Subcutaneous adipose tissue (tissue), 4 donors: ENCODE results near the gene ACP6. TPM values are rescaled to one million over a fixed set of nuclear protein-coding genes. Genes with fewer than 3 reads are reported as not detected.

ENCODE experiments used
- CTCF ChIP-seq: fragments of 450-650 bp; IDR thresholded peaks from one replicate; pipeline ENCODE4 v1.5.1; 2016; ENCODE audit warnings: low read depth, mild to moderate bottlenecking, control low read depth, antibody characterized with exemption, moderate library complexity
- total RNA-seq, 4 donors: library from RNA; depleted of rRNA; stranded (reverse); fragments of >200 nt; gene quantifications; one replicate each; pipeline ENCODE4 v1.1.0, GENCODE V29; 2016

The ACP6 gene
- total RNA-seq, 4 donors from 2014 or later: 4.2 to 19.2 (median 7.5) TPM

- no peak for TF ChIP-seq CTCF
Measured at GRCh38 chr1:147609358-147609757, 61.0 kb downstream of the ACP6 start.

GRCh38 chr1:147608596-147608995 lies 61.7 kb downstream of the ACP6 start:
- TF ChIP-seq CTCF: no peak

DNA sequence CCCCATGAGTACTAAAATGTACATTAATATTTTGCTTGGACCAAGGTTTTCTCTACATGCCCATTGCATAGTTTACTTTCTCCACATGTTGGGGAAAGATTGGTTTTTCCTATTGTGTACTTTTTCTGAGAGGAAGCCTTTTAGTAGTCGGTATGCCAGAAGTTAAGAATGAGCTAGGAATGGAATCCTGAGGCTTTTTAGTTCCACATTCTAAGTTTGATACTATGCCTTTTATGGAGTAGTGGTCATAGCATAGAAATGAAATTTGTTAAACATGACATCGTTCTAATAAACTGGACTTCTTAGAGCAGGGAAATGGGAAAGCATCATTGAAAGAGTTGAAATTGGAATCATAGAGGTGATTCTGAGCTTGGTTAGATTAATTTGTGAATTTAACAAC lies 64.7 kb downstream of the ACP6 start:
- no peak for TF ChIP-seq CTCF

GRCh38 chr1:147603986-147604385 lies 66.3 kb downstream of the ACP6 start:
- TF ChIP-seq CTCF: no peak

GRCh38 chr1:147600119-147601111 lies 69.9 kb downstream of the ACP6 start:
- no peak for TF ChIP-seq CTCF

DNA sequence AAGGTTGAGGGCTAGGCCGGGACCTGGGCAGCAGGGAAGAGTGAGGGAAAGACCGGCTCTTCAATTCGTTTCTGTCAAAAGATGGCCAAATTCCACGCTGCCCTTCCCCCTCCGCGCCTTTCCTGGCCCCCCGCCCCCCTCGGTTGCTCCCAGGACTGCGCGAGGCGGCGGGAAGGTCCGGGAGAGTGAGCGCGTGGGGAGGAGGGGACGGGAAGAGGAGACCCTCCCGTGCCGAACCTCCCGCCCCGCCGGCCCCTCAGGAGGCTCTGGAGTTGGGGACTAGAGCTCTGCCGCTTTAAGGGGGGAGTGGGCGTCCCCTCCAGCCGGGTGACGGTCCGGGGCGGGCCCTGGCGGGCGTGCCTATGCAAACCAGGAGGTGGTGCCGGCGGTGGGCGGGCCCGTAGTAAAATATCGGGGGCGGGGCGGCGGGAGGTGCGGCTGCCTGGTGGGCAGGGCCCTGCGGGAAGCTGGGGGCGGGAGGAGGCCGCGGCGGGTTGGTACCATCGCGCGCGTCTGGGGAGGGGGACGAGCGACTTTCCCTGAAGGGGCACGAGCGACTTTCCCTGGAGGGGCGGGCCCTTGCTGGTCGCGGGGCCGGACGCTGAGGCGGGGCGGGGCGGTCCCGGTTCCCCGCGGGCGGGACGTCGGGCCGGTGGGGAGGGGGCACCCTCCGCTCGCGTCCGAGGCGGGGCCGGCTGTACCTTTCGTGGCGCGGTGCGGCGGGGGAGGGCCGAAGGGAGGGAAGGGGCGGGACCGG lies 70.8 kb downstream of the ACP6 start:
- no peak for TF ChIP-seq CTCF
